Measurements from ENCODE around the gene RRP7A. TPM values are rescaled to one million over a fixed set of nuclear protein-coding genes. Genes with fewer than 3 reads are reported as not detected.
A peak's percentile ranks its signal among the peaks of the same experiment; 100 is the strongest.

The RRP7A gene
- total and polyA plus RNA-seq, 2 of the 13 experiments (the other 11 are each of a cell fraction or from before 2014, with no cell fraction given) = 15.3 to 41.6 TPM

- no peak for TF ChIP-seq RORA (CRISPR knock-in tag; IDR thresholded peaks at IDR 0.05)
- no peak for TF ChIP-seq ZNF713 (CRISPR knock-in tag; IDR thresholded peaks at IDR 0.05)
- no peak for TF ChIP-seq JUND (CRISPR knock-in tag; IDR thresholded peaks at IDR 0.05)
- TF ChIP-seq REL (CRISPR knock-in tag; conservative IDR thresholded peaks at IDR 0.05) = 0 out of 2 replicates have a peak, but pooled peaks have one; percentile 45
- no peak for TF ChIP-seq ZFP1 (CRISPR knock-in tag; IDR thresholded peaks at IDR 0.05)
- TF ChIP-seq HOXA9 (CRISPR knock-in tag; IDR thresholded peaks at IDR 0.05; ENCODE audit: borderline replicate concordance) = no peak
- TF ChIP-seq ZNF10 (CRISPR knock-in tag; IDR thresholded peaks at IDR 0.05; ENCODE audit: borderline replicate concordance, low read depth) = no peak
- no peak for TF ChIP-seq E2F2 (CRISPR knock-in tag; IDR thresholded peaks at IDR 0.05; ENCODE audit: borderline replicate concordance)
- TF ChIP-seq ZBTB40 (IDR thresholded peaks at IDR 0.05) = no peak
- no peak for TF ChIP-seq ZBTB40 (CRISPR knock-in tag; IDR thresholded peaks at IDR 0.05)
- TF ChIP-seq SSRP1 (CRISPR knock-in tag; IDR thresholded peaks at IDR 0.05) = no peak
- TF ChIP-seq WIZ (CRISPR knock-in tag; IDR thresholded peaks at IDR 0.05) = no peak
- TF ChIP-seq NR0B2 (CRISPR knock-in tag; IDR thresholded peaks at IDR 0.05) = 0 out of 2 replicates have a peak, but pooled peaks have one; percentile 22
- TF ChIP-seq NR2C2 (CRISPR knock-in tag; IDR thresholded peaks at IDR 0.05; ENCODE audit: borderline replicate concordance) = no peak
- no peak for TF ChIP-seq CENPT (CRISPR knock-in tag; IDR thresholded peaks at IDR 0.05; ENCODE audit: low read depth)
- TF ChIP-seq SRSF1 (optimal IDR thresholded peaks at IDR 0.05; ENCODE audit: low read depth, low read length) = no peak
- no peak for TF ChIP-seq DDIT3 (CRISPR knock-in tag; IDR thresholded peaks at IDR 0.05)
- TF ChIP-seq KDM5B (CRISPR knock-in tag; IDR thresholded peaks at IDR 0.05; ENCODE audit: borderline replicate concordance) = peak; percentile 37; the same call in 1 of the 2 replicates
- TF ChIP-seq RCOR2 (CRISPR knock-in tag; IDR thresholded peaks at IDR 0.05) = no peak
These were observed at the start of gene RRP7A (continued) for GRCh38 chr22:42519525-42520401.
